Activated CD4-positive, alpha-beta T cell treated with anti-CD3 and anti-CD28 coated beads, Interleukin-2, amount 50 U/mL, for 24 hours (primary cell): ENCODE data around the gene CHMP6.
"Not testable (repeated sequence)": the region's sequence is repeated elsewhere in the genome, so short reads cannot be mapped to it uniquely, and the experiment has no call there.

ENCODE experiments used
- DNase-seq, 2 donors: peaks; one replicate each; pipeline ENCODE4 v3.0.0-alpha.2; 2020; ENCODE audit warnings: low read depth in 1 of 2, low spot score in 1 of 2

Gene CHMP6

DNA sequence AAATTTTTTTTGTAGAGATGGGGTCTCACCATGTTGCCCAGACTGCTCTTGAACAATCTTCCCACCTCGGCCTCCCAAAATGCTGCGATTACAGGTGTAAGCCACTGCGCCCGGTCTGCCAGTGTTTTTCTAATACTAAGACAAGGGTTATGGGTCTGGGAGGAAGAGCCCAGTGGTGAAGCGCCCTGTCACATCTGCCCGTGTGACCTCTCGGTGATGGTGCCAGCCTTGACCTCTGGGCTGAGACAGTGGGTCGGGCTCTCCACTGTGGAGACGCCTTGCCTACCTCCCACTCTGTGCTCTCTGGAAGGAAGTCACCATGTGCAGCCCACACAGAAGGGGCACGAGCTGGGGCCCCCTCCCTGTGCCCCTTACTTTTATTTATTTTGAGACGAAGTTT is 38.2 kb downstream of the CHMP6 start:
- no peak for DNase-seq

DNA sequence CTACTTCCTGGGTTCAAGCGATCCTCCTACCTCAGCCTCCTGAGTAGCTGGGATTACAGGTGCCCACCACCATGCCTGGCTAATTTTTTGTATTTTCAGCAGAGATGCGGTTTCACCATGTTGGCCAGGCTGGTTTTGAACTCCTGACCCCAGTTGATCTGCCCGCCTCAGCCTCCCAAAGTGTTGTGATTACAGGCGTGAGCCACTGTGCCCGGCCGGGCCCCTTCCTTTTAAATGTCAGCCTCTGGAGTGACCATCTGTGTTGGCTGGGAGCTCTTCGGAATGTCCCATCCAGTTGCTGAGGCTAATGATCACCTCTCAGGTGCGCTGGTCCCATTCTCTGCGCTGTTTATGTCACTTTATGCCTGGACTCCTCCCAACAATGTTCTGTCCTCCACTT is 38.7 kb downstream of the CHMP6 start:
- not testable (repeated sequence) for DNase-seq

DNA sequence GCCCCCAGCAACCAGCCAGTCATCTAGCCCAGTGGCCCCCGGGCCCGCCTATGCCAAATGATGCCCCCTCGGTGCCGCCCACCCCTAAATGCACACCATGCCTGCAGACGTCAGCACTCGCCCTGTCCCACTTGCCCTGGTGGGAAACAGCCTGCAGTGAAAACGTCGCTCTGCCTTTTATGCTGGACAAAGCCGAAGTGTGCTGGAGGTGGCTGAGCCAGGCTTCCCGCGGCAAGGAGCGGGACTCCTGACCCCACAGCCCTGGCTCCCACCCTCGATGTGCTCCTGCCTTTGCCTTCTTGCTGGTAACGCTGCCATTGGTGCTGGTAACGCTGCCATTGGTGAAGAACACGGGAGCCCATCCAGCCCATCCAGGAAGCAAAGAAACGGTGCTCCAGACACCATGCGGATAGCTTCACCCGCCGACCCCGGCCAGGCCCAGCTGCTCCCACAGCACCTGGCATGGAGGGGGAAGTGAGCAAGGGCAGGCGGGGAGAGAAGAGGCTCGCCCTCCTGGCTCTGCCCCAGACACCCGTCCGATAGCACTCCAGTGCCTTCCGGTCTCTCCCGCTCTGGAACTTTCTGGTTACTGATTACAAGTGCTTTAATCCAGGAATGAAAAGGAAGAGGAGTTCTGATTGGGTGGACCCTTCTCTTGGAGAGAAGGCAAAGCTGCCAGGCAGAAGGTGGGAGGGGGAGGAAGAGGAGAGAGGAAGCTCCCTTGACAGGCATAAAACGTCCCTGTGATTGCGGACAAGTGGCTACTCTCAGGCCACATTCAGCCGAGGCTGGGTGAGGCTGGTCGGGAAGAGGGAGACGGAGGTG is 39.3 kb downstream of the CHMP6 start:
- DNase-seq = no peak

DNA sequence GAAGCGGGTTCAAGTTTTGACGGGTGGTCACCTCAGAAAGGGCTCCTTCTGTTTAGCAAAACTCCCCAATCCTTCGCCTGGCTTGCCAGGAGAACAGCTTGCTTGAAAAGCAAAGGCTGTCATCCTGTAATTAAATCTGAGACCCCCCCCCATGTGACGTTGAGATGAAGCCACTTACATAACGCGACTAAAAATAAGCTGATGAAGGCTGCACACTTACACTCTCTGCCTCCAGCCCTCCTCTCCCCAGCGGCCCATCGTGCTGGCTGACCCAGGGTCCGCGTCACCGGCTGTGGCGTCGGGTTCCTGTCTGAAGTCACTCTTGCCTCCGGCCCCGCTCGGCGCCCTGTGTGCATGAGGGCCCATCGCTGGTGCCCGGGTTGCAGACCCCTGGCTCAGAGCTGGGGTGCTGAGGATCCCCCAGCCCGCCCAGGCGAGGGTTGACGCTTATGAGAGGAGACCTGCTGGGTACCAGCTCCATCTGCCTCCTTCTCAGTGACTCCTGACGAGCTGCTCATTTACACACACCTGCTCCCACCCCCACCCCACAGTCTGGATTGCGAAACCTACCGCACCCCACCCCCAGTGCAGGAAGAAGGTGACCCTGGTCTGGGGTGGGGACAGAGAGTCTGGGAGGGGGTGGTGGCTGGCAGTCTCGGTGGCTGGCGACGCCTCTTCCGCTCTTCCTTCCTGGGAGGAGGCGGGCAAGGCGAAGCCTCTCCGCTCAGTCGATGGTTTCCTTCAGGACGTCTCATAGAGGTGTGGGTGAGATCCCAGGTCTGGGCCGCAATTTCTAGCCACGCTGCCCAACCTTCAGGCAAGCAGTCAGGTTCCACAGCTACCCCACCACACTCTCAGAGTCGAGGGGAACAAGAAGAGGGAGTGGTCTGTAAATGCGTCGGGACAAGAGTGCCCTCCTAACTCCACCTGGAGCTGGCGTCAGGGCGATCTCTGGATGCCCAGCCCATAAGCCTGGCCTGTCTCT is 40.2 kb downstream of the CHMP6 start:
- no peak for DNase-seq

DNA sequence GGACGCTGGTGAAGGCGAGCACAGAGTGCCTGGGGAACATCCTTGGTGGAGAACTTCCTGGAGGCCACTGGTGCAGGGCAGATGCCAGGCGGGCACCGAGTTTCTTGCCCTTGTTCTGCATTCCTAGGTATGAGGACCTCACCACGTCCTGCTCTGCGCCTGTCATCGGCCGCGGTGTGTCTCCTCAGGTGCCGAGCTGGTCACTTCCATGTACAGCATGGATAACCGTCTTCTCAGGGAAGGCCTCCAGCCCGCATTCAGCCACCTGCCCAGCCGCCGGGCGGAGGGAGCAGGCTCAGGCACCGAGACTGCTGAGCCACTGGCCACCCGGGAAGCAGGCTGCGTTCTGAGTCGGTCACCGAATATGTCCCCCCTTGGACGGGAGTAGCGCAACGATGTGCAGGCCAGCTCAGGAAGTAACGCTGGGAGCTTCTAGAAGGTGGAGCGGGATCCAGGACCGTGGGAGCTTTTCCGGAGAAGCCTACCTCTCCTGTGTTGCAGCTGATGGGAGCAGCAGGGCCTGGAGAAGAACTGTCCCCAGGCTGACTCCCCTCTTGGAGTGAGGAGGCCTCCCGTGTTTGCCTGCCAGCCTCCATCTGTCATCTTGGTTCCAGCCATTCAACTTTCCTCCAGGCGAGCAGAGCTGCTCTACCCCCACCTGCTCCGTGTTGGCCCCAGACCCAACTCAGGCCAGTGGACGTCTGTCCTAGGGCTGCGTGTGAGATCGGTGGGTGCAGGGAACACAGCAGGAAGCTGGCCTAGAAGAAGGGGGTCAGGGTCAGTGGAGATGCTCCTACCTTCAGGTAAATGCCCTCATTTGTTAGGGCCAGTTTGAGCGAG is 41.2 kb downstream of the CHMP6 start:
- no peak for DNase-seq

DNA sequence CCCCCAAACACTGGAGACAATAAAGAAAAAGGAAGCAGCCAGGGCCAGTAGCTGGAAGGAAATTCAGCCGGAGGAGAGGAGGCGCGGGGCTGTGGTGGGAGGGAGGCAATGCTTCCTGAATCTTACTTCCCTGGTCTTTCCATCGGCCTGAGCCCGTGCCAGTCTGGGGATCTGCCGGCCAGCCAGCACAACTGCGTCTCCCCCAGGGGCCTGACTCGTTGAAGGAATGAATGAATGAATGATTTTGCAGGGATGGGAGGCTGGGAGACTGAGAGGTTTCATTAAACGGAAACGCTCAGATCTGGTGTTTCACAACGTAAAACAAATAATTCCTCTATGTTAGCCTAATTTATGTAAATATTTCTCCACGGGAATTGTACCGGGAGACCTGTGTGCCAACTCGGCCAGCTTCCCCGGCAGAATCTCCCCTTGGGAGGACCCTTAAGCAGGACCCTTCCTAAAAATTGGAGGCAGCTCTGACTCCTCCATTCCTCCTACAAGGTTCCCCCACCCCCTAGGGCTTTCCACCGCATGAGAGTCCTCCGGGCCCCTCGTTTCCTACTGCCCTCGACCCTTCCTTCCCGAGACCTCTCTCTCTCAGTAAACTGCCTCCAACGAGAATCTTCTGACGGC is 42.0 kb downstream of the CHMP6 start:
- no peak for DNase-seq

DNA sequence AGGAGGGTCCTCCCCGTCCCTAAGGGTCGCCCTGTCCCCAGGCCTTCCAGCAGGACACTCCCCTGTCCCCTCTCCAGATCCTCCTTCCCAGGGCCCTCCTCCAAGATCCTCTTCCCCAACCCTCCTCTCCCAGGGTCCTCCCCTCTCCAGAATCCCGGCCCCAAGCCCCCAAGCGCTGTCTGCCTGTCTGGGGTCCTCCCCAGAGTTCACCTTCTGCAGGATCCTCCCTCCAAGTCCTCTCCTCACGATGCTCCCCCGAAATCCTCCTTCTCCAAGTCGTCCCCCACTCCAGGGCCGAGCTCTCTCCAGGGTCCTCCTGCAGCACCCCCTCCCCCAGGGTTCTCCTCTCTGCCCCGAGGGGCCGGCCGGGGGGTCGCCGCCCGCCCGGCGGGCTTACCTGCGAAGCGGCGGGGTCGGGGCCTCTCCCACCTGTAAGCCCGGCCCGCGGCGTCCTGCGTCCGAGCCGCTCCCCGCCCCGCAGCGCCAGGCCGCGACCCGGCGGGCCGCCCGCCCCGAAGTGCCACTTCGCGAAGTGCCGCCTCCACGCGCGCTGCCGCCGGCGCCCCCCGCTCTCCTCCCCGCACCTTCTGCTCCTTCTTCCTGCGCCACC is 42.6 kb downstream of the CHMP6 start:
- DNase-seq = no peak

DNA sequence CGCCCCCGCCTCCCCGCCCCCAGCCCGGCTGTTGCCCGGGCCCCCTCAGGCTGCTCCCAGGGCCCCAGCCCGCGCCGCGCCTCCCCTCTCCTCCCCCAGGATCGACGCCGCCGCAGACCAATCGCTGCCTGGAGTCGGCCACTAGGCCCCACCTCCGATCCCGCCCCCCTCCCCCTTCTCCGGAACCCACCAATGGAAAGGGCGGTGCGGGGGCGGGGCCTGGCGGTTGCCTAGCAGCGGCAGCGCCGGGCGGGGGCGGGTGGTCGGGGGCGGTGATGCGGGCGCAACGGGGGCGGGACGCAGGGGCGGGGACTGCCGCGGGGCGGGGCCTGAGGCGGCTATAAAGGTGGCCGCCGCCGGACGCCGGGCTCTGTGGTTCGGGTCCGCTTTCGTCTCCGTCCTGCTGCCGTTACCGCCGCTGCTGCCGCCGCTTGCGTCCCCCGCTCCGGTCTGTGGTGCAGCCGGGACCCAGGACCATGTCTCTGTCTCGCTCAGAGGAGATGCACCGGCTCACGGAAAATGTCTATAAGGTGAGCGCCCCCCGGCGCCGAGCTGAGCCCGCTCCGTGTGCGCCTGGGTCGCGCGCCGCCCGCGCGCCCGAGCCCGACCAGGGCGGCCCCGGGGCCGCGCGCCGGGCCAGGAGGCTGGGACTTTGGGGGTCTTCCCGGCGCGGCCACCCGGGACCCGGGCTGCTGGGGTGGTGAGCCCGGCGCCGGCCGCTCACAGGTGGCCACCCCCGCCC is 43.3 kb downstream of the CHMP6 start, which contains the start of gene BAIAP2:
Gene BAIAP2, plus strand, starts transcription at position 373 of the 742 bp plus-strand sequence. Its CDS starts 104 bp downstream, at position 477.
- peak; percentile 94 to 96 for DNase-seq

DNA sequence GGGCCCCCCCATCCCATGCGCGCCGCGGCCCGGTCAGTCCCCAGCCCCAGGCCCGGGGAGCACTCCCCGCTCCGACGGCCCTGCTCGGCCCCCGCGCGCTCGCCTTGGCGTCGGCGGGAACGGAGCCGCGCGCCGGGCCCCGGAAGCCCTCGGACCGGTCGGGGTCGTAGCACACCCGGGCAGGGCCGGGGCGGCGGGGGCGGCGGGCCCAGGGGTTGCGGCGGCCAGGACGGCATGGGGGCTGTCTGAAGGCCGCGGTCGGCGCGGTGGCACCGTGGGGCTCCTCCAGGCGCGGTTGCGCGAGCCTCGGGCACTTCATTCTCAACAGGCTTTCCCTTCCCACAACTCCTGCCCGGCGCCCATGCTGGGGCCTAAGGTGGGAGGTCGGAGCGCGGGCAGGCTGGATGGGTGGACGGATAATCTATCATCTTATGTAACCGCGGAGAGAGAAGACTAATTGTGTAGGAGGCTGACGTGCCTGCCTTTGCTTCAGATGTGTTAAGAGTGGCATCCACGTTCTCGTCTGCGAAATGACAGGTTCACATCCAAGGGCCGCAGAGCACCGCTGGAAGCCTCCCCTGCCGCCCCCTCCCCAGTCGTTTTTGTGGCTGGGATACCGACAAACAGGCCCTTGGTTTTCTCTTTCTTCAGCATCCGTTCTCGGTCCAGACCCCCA is 44.0 kb downstream of the CHMP6 start:
- no peak for DNase-seq

DNA sequence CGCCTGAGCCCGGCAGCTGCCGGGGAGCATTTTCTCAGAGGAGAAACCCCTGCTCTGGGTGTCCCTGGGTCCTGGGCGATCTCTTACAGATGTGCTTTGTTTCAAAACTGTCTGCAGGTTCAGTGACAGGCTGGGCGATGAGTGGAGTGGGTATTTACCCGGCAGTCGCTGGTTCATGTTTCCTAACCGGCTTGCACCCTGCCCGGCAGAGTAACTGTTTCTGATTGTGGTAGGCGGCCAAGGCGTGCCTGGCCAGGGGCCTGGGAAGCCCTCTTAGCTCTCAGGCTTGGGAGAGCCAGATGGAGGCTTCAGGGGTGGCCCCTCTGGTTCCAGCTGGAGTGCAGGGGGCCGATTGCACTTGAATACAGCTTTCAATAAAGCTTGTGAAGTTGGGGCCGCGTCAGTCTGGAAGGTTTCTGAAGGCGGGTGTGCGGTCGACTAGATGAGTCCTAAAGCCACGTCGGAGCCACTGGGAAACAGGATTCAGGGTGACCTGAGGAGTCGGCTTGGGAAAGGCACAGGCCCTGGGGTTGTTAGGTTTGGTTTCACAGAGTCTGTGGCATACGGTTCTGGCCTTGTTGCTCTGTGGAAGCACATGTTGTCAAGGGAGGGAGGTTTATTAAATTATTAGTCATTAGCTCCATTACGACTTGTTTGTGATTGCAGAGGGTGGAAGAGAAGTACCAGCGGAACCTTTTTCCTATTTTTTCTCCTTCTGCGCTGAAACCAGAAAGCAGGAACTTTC is 44.7 kb downstream of the CHMP6 start:
- no peak for DNase-seq

DNA sequence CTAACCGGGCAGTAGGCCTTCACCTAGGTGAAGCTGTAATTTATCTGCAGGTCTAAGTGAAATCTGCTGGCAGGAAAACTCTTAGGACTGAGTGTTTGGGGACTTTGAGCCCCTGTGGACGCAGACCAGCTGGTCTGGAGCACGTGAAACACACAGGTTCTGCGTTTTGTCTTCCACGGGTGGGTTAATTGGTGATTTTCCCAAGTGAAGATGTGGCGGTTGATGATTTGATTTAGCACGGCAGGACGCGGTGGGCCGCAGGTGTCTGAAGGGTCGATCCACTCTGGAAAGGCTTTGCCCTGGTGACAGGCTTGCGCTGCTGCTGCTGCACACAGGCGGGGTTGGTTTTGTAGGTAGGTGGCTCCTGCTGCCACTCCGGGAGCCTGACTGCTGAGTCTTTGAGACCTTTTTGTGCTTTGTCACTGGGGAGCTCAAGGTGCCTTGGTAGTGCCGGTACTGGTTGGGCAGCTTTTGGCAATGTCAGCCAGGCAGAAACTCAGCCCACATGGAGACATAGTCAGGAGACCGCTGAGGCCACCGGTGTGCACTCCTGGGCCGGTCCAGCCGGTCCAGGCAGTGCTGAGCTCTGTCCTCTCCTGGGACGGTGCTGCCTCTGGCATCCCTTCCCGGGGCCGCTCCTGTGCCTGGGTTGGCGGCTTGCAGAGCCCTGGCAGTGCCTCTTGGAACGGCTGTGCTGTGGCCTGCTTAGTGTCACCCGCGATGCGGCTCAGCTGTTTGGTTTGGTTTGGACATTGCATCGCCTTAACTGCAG is 45.6 kb downstream of the CHMP6 start:
- DNase-seq = no peak

DNA sequence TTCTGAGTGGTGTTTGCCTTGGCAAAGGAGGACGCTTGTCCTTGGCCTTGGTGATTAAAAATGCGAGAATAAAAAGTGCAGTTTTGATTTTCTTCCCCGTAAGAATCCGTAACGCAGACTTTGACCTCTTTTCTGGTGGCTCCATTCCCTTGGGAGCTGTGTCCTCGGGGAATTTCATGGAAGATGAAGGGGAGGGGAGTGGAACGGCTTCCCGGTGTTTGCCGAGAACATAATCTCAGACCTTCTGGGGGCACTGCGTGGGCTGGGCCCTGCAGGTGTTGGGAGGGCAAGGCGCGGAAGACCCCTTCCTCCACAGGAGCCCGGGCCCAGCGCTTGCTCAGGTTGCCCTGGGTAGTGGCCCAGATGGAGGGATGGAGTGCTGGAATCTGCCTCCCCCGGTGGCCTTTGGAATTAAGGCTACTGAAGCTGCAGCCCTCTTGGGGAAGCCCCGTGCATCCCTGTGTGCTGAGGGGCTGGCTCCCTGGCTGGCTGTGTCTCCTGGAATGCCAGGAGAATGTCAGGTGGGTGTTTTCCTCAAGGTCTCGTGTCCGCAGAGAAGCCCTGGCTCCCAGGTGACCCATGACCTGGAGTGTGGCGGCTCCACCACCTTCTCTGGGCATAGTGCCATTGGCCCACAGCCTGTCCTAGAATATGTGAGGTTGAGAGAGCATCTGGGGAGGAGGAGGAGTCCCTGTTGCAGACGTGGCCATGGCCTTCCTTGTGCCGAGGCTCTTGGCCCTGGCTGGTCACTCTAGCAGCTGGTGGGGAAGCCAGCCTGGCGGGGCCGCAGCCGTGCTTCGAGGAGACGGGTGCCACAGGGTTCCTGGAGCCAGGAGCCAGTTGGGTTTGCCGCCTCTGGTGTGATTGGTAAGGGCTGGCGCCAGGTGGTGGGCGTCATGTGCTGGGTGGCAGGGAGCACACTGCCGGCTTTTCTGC is 46.4 kb downstream of the CHMP6 start:
- no peak for DNase-seq

DNA sequence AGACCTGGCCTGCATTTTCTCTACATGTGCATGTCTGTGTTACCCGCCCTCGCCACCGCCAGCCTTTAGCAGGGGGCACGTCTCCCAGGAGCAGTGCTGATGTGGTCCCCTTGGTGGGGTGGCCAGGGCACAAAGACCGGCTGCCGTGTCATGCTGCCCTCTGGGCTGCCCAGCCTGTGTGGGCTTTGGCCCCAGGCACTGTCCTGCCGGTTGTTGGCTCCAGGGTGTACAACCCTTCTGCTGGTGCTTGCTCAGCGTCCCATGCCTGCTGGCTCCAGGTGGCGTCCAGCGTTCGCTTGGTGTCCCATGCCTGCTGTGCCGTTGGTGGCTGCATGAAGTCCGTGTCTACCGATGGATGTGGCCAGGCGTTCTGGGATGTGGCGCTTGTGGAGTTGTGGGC is 47.5 kb downstream of the CHMP6 start:
- no peak for DNase-seq

DNA sequence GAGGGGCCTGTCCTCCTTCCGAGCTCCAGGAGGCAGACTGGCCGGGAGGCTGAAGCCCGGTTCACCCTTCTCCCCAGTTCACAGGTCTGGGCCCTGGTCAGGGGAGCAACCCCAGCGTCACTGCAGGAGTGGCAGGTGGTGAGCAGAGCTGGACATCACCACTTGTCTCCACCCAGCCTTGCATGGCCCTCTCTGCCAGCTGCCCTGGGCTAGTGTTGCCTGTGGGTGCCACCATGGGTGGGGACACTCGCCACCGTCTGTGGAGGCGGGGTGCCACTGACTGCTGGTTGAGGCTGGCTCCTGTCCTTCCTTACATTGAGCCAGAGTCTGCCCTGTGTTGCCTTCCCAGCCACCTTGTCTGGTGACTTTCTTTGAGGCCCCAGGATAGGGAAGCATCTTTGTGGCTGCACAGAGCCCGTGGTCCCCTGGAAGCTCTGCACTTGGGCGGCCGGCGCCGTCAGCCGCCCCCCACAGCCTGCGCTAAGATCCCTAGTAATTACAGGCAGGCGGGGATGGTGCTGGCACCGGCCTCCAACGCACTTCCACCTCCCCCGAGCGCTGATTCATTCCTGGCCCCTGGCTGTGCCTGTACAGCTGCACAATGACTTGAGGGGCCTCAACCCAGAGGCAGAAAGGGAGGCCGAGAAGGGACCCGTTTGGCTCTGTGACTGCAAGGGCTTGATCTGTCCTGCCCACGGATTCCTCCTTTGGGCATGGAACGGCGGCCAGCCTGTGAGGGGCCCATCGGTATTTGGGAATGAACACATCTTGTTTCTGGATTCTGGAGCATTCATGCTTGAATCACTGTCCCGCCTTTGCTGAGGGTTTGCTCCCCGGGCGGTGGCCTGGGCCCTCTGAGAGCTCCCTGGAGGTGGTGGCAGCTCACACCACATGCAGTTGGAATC is 48.5 kb downstream of the CHMP6 start:
- no peak for DNase-seq

DNA sequence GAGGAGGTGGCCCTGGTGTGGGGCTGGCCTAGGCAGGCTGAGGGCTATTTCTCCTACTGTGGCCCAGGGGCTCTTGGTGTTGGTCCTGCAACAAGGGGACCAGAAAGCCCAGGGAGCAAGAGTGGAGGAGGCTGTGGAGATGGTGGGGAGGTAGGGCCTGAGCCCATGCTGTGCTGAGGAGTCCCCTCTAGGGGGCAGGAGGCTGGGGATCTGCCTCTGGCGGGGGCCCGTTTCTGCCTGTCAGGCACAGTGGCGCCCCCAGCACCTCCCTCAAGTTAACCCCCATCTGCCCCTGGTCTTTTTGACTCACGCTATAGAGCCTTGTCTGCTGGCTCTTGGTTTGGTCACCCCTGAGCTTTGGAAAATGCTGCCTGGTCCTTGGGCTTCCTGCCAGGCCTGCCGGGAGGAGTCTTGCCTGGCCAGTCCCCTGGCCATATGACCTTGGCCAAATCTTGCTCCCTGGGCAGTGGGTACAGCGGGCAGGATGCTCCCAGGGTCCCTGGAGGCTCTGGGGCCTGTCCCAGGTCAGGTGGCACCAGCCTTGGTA is 49.2 kb downstream of the CHMP6 start:
- DNase-seq = no peak
